HG02943 (cell line): ENCODE measurements around the gene SUPT16H.

Experiments
- ATAC-seq: cut with Tn5 transposase; IDR thresholded peaks from one replicate; pipeline ENCODE4 v1.9.1; 2021; ENCODE audit warnings: mild to moderate bottlenecking, low read depth, moderate library complexity; ENCODE audit not compliant: unreplicated experiment

SUPT16H gene

GRCh38 chr14:21369949-21370679 lies 13.7 kb downstream of the SUPT16H start:
- no peak for ATAC-seq

GRCh38 chr14:21367582-21368144 lies 16.2 kb downstream of the SUPT16H start:
- ATAC-seq = no peak

- no peak for ATAC-seq
Measured at GRCh38 chr14:21356511-21356910, 27.3 kb downstream of the SUPT16H start.

- peak; percentile 65 for ATAC-seq
Measured at GRCh38 chr14:21352587-21352986, 31.2 kb downstream of the SUPT16H start.

GRCh38 chr14:21350539-21350938 lies 33.3 kb downstream of the SUPT16H start:
- no peak for ATAC-seq

- ATAC-seq = no peak
Measured at GRCh38 chr14:21347201-21347600, 36.6 kb downstream of the SUPT16H start.

GRCh38 chr14:21346532-21347135 lies 37.2 kb downstream of the SUPT16H start:
- no peak for ATAC-seq

- no peak for ATAC-seq
Measured at GRCh38 chr14:21343035-21343794, 40.6 kb downstream of the SUPT16H start.

GRCh38 chr14:21334202-21334906 lies 49.5 kb downstream of the SUPT16H start:
- ATAC-seq = no peak

- ATAC-seq = no peak
Measured at GRCh38 chr14:21332950-21333349, 50.9 kb downstream of the SUPT16H start.

- ATAC-seq = no peak
Measured at GRCh38 chr14:21326972-21327371, 56.8 kb downstream of the SUPT16H start.

- ATAC-seq = no peak
Measured at GRCh38 chr14:21322716-21323115, 61.1 kb downstream of the SUPT16H start.

GRCh38 chr14:21320913-21321312 lies 62.9 kb downstream of the SUPT16H start:
- ATAC-seq = no peak

- ATAC-seq = no peak
Measured at GRCh38 chr14:21317398-21317797, 66.4 kb downstream of the SUPT16H start.

- ATAC-seq = no peak
Measured at GRCh38 chr14:21313512-21313911, 70.3 kb downstream of the SUPT16H start.

GRCh38 chr14:21311614-21312013 lies 72.2 kb downstream of the SUPT16H start:
- no peak for ATAC-seq

GRCh38 chr14:21309956-21310355 lies 73.9 kb downstream of the SUPT16H start:
- no peak for ATAC-seq

- no peak for ATAC-seq
Measured at GRCh38 chr14:21309238-21309636, 74.6 kb downstream of the SUPT16H start.

GRCh38 chr14:21308479-21309237 lies 75.2 kb downstream of the SUPT16H start:
- peak; percentile 91 for ATAC-seq

- ATAC-seq = peak; percentile 21
Measured at GRCh38 chr14:21308132-21308478, 75.7 kb downstream of the SUPT16H start.
